Fibroblast of skin of left biceps (primary cell): ENCODE measurements around the gene TNPO1.
"Not testable (repeated sequence)": the region's sequence is repeated elsewhere in the genome, so short reads cannot be mapped to it uniquely, and the experiment has no call there.

Experiments used
- DNase-seq, 2 experiments: peaks; one replicate each; pipeline ENCODE4 v3.0.0-alpha.2; 2013; ENCODE audit warnings: low read depth in 2 of 2

The TNPO1 gene

GRCh38 chr5:72934953-72935725 is 118.7 kb downstream of the TNPO1 start:
- DNase-seq = not testable (repeated sequence)

GRCh38 chr5:72936893-72937292 is 120.4 kb downstream of the TNPO1 start:
- DNase-seq = no peak

DNA sequence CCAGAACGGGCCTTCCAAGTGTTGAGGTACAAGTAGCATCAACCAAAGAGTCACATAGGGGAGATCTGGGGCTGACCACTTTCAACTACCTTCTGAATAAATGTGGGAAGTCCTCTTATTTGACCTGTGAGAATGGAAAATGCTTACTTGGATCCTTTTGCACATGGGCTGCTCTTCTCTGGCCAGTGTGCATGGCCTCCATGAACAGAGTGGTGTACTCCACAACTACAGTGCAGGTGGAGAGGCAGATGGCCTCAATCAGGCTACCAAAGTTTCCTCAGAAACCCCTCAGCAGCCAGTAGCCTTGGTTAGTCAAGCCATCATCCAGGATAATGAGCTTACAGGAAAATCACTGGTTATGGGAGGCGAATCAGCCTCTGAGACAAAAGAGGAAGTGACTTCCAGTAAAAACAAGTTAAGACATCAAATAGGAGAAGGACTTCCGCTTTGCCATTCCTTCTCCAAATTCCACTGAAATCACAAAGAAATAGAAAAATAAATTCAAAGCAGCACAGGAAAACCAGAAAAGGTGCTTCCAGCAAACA is 121.1 kb downstream of the TNPO1 start:
- DNase-seq = no peak

DNA sequence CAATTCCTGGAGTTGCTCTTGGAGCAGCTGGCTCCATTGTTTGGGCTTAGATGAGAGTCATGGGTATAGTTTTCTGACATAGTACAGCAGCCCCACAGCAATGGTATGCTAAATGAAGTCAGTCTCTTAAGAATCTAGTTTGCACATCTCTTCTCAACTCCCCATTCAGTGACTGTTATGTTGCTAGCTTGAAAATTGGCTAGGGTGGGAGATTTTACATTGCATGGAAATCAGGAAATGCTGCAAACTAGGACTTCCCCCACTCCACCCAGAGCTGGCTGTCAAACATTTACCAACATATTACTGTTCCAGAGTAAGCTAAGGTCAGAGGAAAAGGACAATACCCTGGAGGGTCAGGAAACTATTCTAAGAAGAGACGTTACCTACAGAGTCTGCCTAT is 121.7 kb downstream of the TNPO1 start:
- DNase-seq = no peak

DNA sequence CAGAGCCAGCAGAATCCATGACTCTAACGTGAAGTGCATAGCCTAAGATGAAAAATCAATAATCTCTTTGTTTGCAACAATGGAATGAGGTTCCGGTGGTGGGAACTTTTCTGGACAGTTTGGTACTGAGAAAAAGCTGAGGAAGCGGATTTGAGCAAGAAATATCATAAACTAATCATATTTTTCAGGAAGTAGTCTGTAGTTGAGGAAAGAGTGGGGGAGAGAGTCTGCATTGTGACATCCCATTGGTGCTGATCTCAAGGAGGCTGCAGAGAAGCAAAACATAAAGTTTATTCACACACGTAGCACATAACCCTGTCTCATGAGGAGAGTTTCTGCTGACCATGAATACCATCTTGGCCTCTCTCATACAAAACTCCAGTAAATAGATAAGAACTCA is 123.6 kb downstream of the TNPO1 start:
- no peak for DNase-seq

DNA sequence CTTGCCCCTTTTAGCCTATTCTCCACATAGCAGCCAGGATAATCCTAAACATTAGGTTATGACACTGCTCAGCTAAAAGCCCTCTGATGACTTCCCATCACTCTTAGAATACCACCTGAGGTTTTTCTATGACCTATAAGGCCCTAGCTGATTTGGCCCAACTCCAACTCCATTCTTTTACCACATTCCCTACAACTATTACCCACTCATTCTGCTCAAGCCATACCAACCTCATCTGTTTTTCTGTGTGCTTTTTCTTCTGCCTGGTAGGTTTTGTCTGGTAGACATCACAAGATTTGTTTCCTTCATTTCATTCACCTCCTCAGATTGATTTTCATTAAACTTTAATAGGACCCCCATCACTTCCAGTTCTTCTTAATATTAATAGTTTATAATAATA is 126.8 kb downstream of the TNPO1 start:
- DNase-seq = no peak

GRCh38 chr5:72947498-72947897 is 131.0 kb downstream of the TNPO1 start:
- DNase-seq = no peak

DNA sequence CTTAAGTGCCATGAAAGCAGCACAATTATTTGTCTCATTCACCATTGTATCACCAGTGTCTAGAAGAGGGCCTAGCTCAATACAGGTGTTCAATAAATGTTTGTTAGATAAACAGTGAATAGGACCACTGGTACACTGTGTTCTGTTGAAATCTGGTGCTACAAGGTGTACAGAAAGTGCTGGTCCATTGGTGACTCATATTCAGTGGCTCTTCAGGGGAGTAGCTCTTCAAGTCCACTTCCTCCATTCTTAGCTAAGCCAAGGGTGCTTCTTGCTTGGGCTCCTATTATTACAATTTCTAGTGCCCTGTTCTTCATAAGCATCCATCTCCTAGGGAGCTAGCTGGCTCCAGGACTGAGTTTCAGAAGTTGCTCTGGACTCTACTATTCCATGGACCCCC is 133.0 kb downstream of the TNPO1 start:
- DNase-seq = no peak

DNA sequence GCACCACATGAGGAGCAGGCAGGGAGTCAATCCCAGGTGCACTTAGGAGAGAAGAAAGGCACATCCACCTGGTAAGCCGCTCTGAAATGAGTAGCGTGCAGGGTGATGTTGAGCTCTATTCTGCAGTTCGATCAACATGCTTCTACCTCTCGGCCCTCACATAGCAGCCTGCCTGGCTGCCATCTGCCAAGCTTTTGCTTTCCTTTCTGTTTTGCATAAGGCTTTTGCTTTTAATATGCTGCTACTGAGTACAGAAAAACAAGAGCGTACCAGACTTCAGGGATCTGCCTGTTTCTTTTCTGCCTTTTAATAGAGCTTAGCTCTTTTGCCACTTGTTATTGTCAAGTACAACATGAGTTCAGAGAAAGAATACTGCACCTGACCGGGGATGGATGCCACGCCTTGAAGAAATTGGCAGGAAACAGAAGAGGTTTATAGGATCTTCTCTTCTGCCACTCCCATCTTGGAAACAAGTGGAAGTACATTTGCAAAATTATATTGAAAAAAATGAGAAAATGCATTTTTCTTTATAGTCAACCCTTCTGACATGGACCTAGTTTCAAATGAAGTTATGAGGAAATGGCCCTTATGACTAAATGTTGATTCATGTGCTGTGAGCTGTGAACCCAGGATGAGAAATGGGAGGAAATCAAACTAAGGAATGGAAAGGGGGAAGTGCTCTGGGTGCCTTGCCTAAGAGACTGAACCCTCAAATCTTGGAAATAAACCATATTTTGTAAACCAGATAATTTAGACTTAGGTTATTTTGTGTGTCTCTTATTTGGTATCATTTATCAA is 135.4 kb downstream of the TNPO1 start:
- DNase-seq = peak; percentile 32 to 38

DNA sequence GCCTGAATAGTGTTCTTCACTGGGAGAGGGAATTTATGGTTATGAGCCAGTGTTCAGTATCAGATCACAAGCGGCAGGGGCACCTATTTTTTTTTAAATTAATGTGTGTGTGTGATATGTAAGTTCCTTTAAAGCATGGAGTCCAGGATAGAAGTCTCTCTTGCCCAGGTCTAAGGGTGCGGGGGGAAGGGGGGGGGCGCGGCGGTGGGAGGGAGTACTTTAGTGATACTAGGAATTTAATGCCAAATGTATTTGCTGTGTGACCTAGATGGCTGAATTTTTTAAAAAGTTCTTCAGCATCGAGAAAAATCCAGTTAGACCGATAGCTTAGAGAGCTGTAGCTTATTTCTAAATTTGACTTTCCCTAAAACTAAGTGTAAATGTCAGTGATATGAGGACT is 137.9 kb downstream of the TNPO1 start:
- DNase-seq = no peak

DNA sequence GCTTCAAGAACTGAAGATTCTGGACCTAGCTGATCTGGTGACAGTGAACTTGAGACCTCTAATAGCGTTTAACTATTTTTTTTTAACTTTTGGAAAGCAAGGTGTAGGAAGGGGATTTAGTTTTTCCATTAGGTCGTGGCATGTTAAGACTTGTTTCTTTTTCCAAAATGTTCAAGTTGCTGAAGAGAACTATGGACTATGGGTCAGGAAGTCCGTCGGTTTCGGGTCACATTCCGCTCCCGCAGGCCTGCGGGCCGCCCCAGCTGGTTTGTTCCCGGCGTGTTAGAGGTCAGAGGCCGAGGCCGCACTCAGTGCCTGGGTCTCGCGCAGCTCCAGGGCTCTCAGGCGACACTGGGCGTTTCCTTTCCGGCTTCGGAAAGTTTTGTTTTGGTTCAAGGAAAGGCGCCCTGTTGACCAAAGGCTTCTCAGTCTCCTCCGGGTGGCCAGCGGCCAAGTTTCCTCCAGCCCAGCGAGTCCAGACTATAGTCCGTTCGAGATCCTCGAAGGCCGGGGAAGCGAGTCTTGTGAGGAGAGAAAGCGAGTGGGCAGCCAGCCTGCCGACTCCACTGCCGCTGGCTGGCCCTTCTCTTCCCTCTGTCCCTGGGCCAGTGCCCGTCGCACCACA is 138.8 kb downstream of the TNPO1 start:
- no peak for DNase-seq

- DNase-seq = peak; percentile 90 to 91
These were observed 139.4 kb downstream of the TNPO1 start, which contains the start of gene FCHO2 for GRCh38 chr5:72955768-72956323. Gene FCHO2, plus strand, starts transcription at chr5:72956041. Its CDS starts 56 bp downstream, at chr5:72956097.

GRCh38 chr5:72956324-72957140 is 140.1 kb downstream of the TNPO1 start:
- peak; percentile 24 to 29 for DNase-seq

GRCh38 chr5:72957337-72957736 is 140.9 kb downstream of the TNPO1 start:
- DNase-seq = no peak

GRCh38 chr5:72959257-72959656 is 142.8 kb downstream of the TNPO1 start:
- DNase-seq = no peak
